Smooth muscle cell (in vitro differentiated cells): Measurements from ENCODE around the gene OR5H2. TPM values are rescaled to one million over a fixed set of nuclear protein-coding genes. Genes with fewer than 3 reads are reported as not detected.
A peak's percentile ranks its signal among the peaks of the same experiment; 100 is the strongest.

Experiments used
- DNase-seq: peaks from one replicate; lab custom pipeline; 2025; ENCODE audit not compliant: unreplicated experiment; lab: John Stamatoyannopoulos, UW
- H2AFZ ChIP-seq: fragments of 200-600 bp; sonication (generic); 2 replicates; pipeline ENCODE4 v1.6.0; 2016; ENCODE audit warnings: antibody characterized with exemption, low read depth, mild to moderate bottlenecking
- H3F3A ChIP-seq: fragments of 200-600 bp; sonication (generic); 2 replicates; pipeline ENCODE4 v1.6.0; 2017; ENCODE audit warnings: antibody characterized with exemption, low read depth
- H3K27ac ChIP-seq: fragments of 200-600 bp; sonication (generic); 2 replicates; pipeline ENCODE4 v1.5.1; 2016; ENCODE audit warnings: low read depth, mild to moderate bottlenecking
- H3K27me3 ChIP-seq: fragments of 200-600 bp; sonication (generic); 2 replicates; pipeline ENCODE4 v1.6.1; 2016; ENCODE audit warnings: low read depth, mild to moderate bottlenecking
- H3K36me3 ChIP-seq: fragments of 200-600 bp; sonication (generic); 2 replicates; pipeline ENCODE4 v1.5.1; 2016; ENCODE audit warnings: low read depth
- H3K4me1 ChIP-seq: fragments of 200-600 bp; sonication (generic); 2 replicates; pipeline ENCODE4 v1.5.1; 2016; ENCODE audit warnings: low read depth
- H3K4me2 ChIP-seq: fragments of 200-600 bp; sonication (generic); 2 replicates; pipeline ENCODE4 v1.6.0; 2016; ENCODE audit warnings: mild to moderate bottlenecking
- H3K4me3 ChIP-seq: fragments of 200-600 bp; sonication (generic); 2 replicates; pipeline ENCODE4 v1.5.1; 2016; ENCODE audit warnings: mild to moderate bottlenecking
- H3K79me2 ChIP-seq: fragments of 200-600 bp; sonication (generic); 2 replicates; pipeline ENCODE4 v1.6.0; 2016; ENCODE audit warnings: low read depth, mild to moderate bottlenecking
- H3K9ac ChIP-seq: fragments of 200-600 bp; sonication (generic); 2 replicates; pipeline ENCODE4 v1.6.0; 2016; ENCODE audit warnings: low read depth
- H3K9me3 ChIP-seq: fragments of 200-600 bp; sonication (generic); replicated peaks from 2 replicates; pipeline ENCODE4 v1.5.1; 2016; ENCODE audit warnings: low read depth
- H4K20me1 ChIP-seq: fragments of 200-600 bp; sonication (generic); 2 replicates; pipeline ENCODE4 v1.6.0; 2016; ENCODE audit warnings: low read depth
- WGBS: methylation state at CpG from one replicate; pipeline ENCODE4 v1.1.7; 2016; ENCODE audit warnings: low lambda C conversion rate; 5-methylcytosine and 5-hydroxymethylcytosine counted together
- polyA plus RNA-seq: library from polyadenylated mRNA; unstranded; fragments of >200 nt; fragmentation: Nextera tagmentation; extraction: Ambion mirVana; gene quantifications from 2 replicates; pipeline ENCODE4 v1.2.1, GENCODE V29; 2016
- total RNA-seq: library from RNA; depleted of rRNA; stranded (reverse); fragments of >200 nt; gene quantifications from 2 replicates; pipeline ENCODE4 v1.2.3, GENCODE V29; 2014
- TF ChIP-seq, protein P1 (sequence below): fragments of 200-600 bp; sonication (generic); IDR thresholded peaks from 2 replicates; pipeline ENCODE4 v1.5.1; 2017; ENCODE audit warnings: borderline replicate concordance, mild to moderate bottlenecking, antibody characterized with exemption; ENCODE audit not compliant: insufficient read depth, poor library complexity, severe bottlenecking

Gene OR5H2
- total and polyA plus RNA-seq, 2 experiments from 2014 or later: not detected

DNA sequence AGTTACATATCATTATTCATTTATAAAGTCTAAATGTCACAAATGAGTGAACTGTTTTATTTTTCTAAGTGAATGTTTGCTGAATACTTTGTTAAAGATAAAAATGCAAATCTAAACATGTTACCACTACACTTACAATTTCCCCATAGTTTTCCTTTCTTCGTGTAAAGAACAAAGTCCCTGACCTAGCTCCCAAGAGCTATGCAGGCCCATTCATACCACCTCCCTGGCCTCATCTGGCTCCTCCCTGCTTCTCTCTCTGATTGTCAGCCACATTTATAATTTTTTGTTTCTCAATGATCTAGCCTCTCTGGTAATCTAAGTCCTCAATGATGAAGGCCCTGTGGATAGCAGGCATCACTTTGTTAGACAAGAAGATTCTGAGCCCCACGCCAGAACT lies 40.4 kb downstream of the OR5H2 start:
- Histone ChIP-seq H4K20me1 (no peaks in the 10 kb centered on the region), H3K4me2 (no peak overlapping the region), H3K79me2 (no peaks in the 10 kb centered on the region), H3F3A (no peaks in the 10 kb centered on the region), H2AFZ (no peak overlapping the region), H3K9ac (no peak overlapping the region), H3K27me3 (no peaks in the 10 kb centered on the region), H3K4me1 (no peaks in the 10 kb centered on the region), H3K36me3 (no peaks in the 10 kb centered on the region), H3K4me3 (no peak overlapping the region), H3K9me3 (no peaks in the 10 kb centered on the region), H3K27ac (no peak overlapping the region)
- 59% methylated on average over 2 of the region's 2 CpGs for WGBS
- TF ChIP-seq, protein P1, sequence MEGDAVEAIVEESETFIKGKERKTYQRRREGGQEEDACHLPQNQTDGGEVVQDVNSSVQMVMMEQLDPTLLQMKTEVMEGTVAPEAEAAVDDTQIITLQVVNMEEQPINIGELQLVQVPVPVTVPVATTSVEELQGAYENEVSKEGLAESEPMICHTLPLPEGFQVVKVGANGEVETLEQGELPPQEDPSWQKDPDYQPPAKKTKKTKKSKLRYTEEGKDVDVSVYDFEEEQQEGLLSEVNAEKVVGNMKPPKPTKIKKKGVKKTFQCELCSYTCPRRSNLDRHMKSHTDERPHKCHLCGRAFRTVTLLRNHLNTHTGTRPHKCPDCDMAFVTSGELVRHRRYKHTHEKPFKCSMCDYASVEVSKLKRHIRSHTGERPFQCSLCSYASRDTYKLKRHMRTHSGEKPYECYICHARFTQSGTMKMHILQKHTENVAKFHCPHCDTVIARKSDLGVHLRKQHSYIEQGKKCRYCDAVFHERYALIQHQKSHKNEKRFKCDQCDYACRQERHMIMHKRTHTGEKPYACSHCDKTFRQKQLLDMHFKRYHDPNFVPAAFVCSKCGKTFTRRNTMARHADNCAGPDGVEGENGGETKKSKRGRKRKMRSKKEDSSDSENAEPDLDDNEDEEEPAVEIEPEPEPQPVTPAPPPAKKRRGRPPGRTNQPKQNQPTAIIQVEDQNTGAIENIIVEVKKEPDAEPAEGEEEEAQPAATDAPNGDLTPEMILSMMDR: no peak
- no peak for DNase-seq

DNA sequence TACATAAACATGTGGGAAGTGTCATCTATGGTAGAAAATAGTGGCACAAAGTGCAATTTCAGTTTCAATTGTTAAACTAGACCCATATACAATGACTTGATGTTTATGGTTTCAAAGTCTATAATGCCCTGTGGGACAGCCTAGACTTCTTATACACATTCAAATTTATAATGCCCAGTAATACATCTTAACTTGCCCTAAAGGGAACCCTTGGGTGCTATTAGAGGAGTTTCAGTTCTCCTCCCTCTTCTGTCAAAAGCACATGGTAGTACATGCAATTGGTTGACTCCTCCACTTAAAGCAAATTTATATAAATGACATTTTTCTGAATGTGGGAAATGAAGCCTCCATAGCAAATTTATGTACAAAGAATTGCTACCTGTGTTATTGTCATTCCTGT lies 41.1 kb downstream of the OR5H2 start:
- TF ChIP-seq, protein P1: no peak
- no peak overlapping the region for H3K4me2 ChIP-seq
- H3F3A ChIP-seq: no peaks in the 10 kb centered on the region

DNA sequence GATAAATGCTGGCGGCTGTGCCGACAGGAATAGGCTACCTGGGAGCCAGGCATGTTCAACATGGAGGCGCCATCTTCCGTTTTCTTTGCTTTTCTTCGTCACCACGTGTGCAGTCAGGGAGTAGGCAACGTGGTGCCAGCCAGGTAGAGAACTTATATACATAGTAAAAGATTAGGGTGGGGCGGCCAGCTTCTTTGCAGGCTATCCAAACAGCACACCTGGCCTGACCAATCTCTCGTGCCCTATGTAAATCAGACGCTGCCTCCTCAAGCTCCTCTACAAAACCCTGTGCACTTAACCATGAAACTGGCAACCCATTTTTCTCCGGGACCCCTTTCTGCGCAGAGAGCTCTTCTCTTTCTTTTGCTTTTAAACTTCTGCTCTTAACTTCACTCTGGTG lies 42.8 kb downstream of the OR5H2 start:
- 72% methylated on average over 12 of the region's 12 CpGs for whole genome bisulfite sequencing
- TF ChIP-seq, protein P1: no peak
- H3K27ac ChIP-seq: no peak overlapping the region
- H3K79me2 ChIP-seq: no peaks in the 10 kb centered on the region
- H4K20me1 ChIP-seq: no peaks in the 10 kb centered on the region
- H2AFZ ChIP-seq: peak overlapping the region; percentile 89
- H3F3A ChIP-seq: no peaks in the 10 kb centered on the region
- H3K4me2 ChIP-seq: peak overlapping the region; percentile 80
- H3K36me3 ChIP-seq: no peaks in the 10 kb centered on the region
- H3K9me3 ChIP-seq: no peaks in the 10 kb centered on the region
- no peak overlapping the region for H3K9ac ChIP-seq
- H3K27me3 ChIP-seq: no peaks in the 10 kb centered on the region
- no peak for DNase-seq
- H3K4me1 ChIP-seq: no peaks in the 10 kb centered on the region
- peak overlapping the region; percentile 35 for H3K4me3 ChIP-seq

More for the DNA sequence above, 41.1 kb downstream of the OR5H2 start:
- no peaks in the 10 kb centered on the region for H4K20me1 ChIP-seq
- no peaks in the 10 kb centered on the region for H3K27me3 ChIP-seq
- no peak overlapping the region for H2AFZ ChIP-seq
- H3K4me3 ChIP-seq: no peak overlapping the region
- H3K9ac ChIP-seq: no peak overlapping the region
- H3K27ac ChIP-seq: no peak overlapping the region
- DNase-seq: no peak
- H3K9me3 ChIP-seq: no peaks in the 10 kb centered on the region
- no peaks in the 10 kb centered on the region for H3K36me3 ChIP-seq
- H3K79me2 ChIP-seq: no peaks in the 10 kb centered on the region
- no peaks in the 10 kb centered on the region for H3K4me1 ChIP-seq

DNA sequence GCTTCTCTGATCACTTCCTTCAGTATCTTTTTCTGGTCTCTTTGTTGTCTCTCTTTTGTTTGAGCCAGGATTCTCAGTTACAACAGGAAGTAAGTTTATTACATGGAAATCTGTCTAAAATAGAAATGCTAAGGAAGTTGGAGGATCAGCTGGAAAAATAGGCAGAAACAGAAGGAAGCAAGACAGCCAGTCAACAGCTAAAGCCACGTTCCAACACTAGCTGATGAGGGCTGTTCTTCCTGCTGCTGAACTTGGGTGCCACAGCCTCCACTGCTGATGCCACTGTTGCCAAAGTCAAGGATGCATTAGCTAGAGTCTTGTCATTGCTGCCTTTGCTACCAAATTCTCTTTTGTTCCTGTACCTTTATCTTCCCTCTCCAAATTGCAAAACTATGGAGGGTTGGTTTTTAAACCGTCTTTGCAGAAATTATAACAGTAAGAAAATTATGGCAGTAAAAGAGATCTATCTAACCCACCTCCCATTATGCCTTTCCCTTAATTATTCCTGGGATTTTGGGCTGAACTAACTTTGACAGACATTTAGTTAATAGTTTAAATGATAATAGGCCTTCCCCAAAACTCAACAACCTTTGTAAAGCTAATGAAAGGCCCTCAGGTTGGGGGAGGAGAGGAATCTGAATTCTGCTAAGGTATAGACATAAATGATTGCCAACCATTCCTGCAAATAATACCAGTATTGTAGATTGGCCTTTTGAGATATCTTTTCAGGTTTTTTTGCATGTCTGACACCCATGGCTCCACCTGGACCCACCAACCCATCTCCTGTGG lies 44.0 kb downstream of the OR5H2 start:
- Histone ChIP-seq H3F3A (no peaks in the 10 kb centered on the region), H3K27ac (no peak overlapping the region)
- DNase-seq: no peak

More for the DNA sequence above, 44.0 kb downstream of the OR5H2 start:
- H3K4me2 ChIP-seq: peak overlapping the region; percentile 80
- H3K9ac ChIP-seq: no peak overlapping the region
- WGBS: 69% methylated on average over 2 of the region's 2 CpGs
- peak overlapping the region; percentile 89 for H2AFZ ChIP-seq
- no peaks in the 10 kb centered on the region for H3K79me2 ChIP-seq
- H4K20me1 ChIP-seq: no peaks in the 10 kb centered on the region
- H3K4me3 ChIP-seq: no peak overlapping the region
- no peaks in the 10 kb centered on the region for H3K9me3 ChIP-seq
- TF ChIP-seq, protein P1: no peak
- H3K4me1 ChIP-seq: no peaks in the 10 kb centered on the region
- no peaks in the 10 kb centered on the region for H3K36me3 ChIP-seq
- no peaks in the 10 kb centered on the region for H3K27me3 ChIP-seq
